Panc1 (cell line): Measurements from ENCODE around the gene ASMT. TPM values are rescaled to one million over a fixed set of nuclear protein-coding genes. Genes with fewer than 3 reads are reported as not detected.
"Not testable (repeated sequence)": the region's sequence is repeated elsewhere in the genome, so short reads cannot be mapped to it uniquely, and the experiment has no call there.

Experiments
- ATAC-seq: fragments of 200-7000 bp; cut with Tn5 transposase; 2 replicates; pipeline ENCODE4 v1.9.1; 2020; ENCODE audit warnings: mild to moderate bottlenecking, moderate library complexity
- BruUV-seq: library from RNA; stranded (reverse); fragments of 400-500 nt; replicated peaks from 2 replicates; lab custom pipeline; 2021; lab: Mats Ljungman, UMichigan
- CTCF ChIA-PET: fragments of 300-600 bp; sonication (Branson Sonifier 250); formaldehyde crosslinking; loops from one replicate; lab custom pipeline; 2022; ENCODE audit warnings: antibody characterized with exemption; lab: Charles Lee
- POLR2A ChIA-PET: fragments of 300-600 bp; sonication (Branson Sonifier 250); formaldehyde crosslinking; loops from one replicate; lab custom pipeline; 2022; ENCODE audit warnings: antibody characterized with exemption; lab: Charles Lee
- DNase-seq: peaks from one replicate; pipeline ENCODE4 v3.0.0-alpha.2; 2010; ENCODE audit warnings: low read depth, low spot score
- H3K27ac ChIP-seq: 2 replicates; pipeline ENCODE4 v1.5.1; 2011; ENCODE audit warnings: mild to moderate bottlenecking, low read length, inconsistent platforms
- H3K27me3 ChIP-seq: fragments of 200-500 bp; sonication (Bioruptor generic); 2 replicates; pipeline ENCODE4 v1.6.0; 2014; ENCODE audit warnings: low read length, inconsistent platforms; ENCODE audit not compliant: control insufficient read depth, insufficient read depth
- H3K36me3 ChIP-seq: fragments of 200-500 bp; sonication (Bioruptor generic); 2 replicates; pipeline ENCODE4 v1.5.1; 2014; ENCODE audit warnings: inconsistent platforms, mild to moderate bottlenecking, low read length, moderate library complexity; ENCODE audit not compliant: control insufficient read depth, insufficient read depth
- H3K4me1 ChIP-seq: 2 replicates; pipeline ENCODE4 v1.5.1; 2011; ENCODE audit warnings: inconsistent platforms, mild to moderate bottlenecking, low read length, moderate library complexity; ENCODE audit not compliant: control insufficient read depth, insufficient read depth
- H3K4me3 ChIP-seq, 2 experiments: 2 replicates each; pipeline ENCODE4 v1.5.1; 2011 to 2012; ENCODE audit warnings: low read depth in 2 of 2, low read length in 2 of 2, mild to moderate bottlenecking in 2 of 2, inconsistent platforms in 1 of 2, moderate library complexity in 1 of 2
- H3K9me3 ChIP-seq: fragments of 200-500 bp; sonication (Bioruptor generic); 2 replicates; pipeline ENCODE4 v1.5.1; 2014; ENCODE audit warnings: low read depth, mild to moderate bottlenecking, inconsistent platforms, low read length, moderate library complexity; ENCODE audit not compliant: control insufficient read depth, insufficient read depth
- POLR2AphosphoS5 ChIP-seq: IDR thresholded peaks from 2 replicates; pipeline ENCODE4 v1.6.1; 2012; ENCODE audit warnings: mild to moderate bottlenecking, low read depth, low read length, moderate library complexity
- SIN3A ChIP-seq: IDR thresholded peaks from 2 replicates; pipeline ENCODE4 v1.6.1; 2012; ENCODE audit warnings: low read depth, mild to moderate bottlenecking, low read length, moderate library complexity, borderline replicate concordance; ENCODE audit not compliant: insufficient read depth
- TCF7L2 ChIP-seq: IDR thresholded peaks from 2 replicates; pipeline ENCODE4 v1.6.1; 2011; ENCODE audit warnings: mild to moderate bottlenecking, low read depth, low read length, inconsistent platforms
- in situ Hi-C: cut with HindIII; loops from 2 replicates; pipeline ENCODE4 v1.10.0; 2016; ENCODE audit warnings: low sequenced_read_pairs, low pct_unique_long_range_greater_than_20kb
- intact Hi-C: fragments of 100-400 bp; cut with micrococcal nuclease; formaldehyde crosslinking; loops from one replicate; pipeline ENCODE4 v1.10.0; 2022; ENCODE audit not compliant: unreplicated experiment
- total RNA-seq: library from RNA; stranded (reverse); gene quantifications from one replicate; pipeline ENCODE4 v1.2.1, GENCODE V29; 2021; ENCODE audit not compliant: unreplicated experiment
- TF ChIP-seq, protein P1 (sequence below), 2 experiments: IDR thresholded peaks; 2 replicates each; pipeline ENCODE4 v1.6.1; 2011 to 2012; ENCODE audit warnings: low read depth in 2 of 2, control low read depth in 1 of 2, low read length in 1 of 2, mild to moderate bottlenecking in 1 of 2, moderate library complexity in 1 of 2; ENCODE audit not compliant: insufficient read depth in 1 of 2
- TF ChIP-seq, protein P2 (sequence below): fragments of 450-650 bp; IDR thresholded peaks from 2 replicates; pipeline ENCODE4 v1.5.1; 2017; ENCODE audit warnings: mild to moderate bottlenecking

Gene ASMT
- total RNA-seq, 1 experiment from 2014 or later: not detected

DNA sequence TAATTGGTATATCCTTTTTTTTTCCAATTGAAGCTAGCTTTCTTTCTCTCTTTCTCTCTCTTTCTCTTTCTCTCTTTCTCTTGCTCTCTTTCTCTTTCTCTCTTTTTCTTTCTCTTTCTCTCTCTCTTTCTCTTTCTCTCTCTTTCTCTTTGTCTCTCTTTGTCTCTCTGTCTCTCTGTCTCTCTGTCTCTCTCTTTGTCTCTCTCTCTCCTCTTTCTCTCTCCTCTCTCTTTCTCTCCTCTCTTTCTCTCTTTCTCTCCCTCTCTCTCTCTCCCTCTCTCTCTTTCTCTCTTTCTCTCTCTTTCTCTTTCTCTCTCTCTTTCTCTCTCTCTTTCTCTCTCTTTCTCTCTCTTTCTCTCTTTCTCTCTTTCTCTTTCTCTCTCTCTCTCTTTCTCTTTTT is 66.6 kb downstream of the ASMT start:
- ATAC-seq (no peak), DNase-seq (no peak)
- no peaks in the 10 kb centered on the region for H3K9me3 ChIP-seq
- intact Hi-C loops: no loop called here
- H3K36me3 ChIP-seq: no peaks in the 10 kb centered on the region
- ChIA-PET CTCF (no interaction called here), POLR2A (no interaction called here)
- no peaks in the 10 kb centered on the region for H3K4me1 ChIP-seq
- TF ChIP-seq SIN3A: no peak
- TF ChIP-seq, protein P1, sequence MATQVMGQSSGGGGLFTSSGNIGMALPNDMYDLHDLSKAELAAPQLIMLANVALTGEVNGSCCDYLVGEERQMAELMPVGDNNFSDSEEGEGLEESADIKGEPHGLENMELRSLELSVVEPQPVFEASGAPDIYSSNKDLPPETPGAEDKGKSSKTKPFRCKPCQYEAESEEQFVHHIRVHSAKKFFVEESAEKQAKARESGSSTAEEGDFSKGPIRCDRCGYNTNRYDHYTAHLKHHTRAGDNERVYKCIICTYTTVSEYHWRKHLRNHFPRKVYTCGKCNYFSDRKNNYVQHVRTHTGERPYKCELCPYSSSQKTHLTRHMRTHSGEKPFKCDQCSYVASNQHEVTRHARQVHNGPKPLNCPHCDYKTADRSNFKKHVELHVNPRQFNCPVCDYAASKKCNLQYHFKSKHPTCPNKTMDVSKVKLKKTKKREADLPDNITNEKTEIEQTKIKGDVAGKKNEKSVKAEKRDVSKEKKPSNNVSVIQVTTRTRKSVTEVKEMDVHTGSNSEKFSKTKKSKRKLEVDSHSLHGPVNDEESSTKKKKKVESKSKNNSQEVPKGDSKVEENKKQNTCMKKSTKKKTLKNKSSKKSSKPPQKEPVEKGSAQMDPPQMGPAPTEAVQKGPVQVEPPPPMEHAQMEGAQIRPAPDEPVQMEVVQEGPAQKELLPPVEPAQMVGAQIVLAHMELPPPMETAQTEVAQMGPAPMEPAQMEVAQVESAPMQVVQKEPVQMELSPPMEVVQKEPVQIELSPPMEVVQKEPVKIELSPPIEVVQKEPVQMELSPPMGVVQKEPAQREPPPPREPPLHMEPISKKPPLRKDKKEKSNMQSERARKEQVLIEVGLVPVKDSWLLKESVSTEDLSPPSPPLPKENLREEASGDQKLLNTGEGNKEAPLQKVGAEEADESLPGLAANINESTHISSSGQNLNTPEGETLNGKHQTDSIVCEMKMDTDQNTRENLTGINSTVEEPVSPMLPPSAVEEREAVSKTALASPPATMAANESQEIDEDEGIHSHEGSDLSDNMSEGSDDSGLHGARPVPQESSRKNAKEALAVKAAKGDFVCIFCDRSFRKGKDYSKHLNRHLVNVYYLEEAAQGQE (IDR thresholded peaks at IDR 0.05; ENCODE audit: insufficient read depth in 1 of 2, low read depth in 2 of 2, low read length in 1 of 2): no peak
- TF ChIP-seq, protein P2, sequence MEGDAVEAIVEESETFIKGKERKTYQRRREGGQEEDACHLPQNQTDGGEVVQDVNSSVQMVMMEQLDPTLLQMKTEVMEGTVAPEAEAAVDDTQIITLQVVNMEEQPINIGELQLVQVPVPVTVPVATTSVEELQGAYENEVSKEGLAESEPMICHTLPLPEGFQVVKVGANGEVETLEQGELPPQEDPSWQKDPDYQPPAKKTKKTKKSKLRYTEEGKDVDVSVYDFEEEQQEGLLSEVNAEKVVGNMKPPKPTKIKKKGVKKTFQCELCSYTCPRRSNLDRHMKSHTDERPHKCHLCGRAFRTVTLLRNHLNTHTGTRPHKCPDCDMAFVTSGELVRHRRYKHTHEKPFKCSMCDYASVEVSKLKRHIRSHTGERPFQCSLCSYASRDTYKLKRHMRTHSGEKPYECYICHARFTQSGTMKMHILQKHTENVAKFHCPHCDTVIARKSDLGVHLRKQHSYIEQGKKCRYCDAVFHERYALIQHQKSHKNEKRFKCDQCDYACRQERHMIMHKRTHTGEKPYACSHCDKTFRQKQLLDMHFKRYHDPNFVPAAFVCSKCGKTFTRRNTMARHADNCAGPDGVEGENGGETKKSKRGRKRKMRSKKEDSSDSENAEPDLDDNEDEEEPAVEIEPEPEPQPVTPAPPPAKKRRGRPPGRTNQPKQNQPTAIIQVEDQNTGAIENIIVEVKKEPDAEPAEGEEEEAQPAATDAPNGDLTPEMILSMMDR: no peak
- TF ChIP-seq POLR2AphosphoS5: no peak
- no peak for TF ChIP-seq TCF7L2
- H3K4me3 ChIP-seq: no peak overlapping the region
- no TSS peak for BruUV-seq
- no peak overlapping the region for H3K27ac ChIP-seq
- in situ Hi-C loops: no loop called here
- no peaks in the 10 kb centered on the region for H3K27me3 ChIP-seq

DNA sequence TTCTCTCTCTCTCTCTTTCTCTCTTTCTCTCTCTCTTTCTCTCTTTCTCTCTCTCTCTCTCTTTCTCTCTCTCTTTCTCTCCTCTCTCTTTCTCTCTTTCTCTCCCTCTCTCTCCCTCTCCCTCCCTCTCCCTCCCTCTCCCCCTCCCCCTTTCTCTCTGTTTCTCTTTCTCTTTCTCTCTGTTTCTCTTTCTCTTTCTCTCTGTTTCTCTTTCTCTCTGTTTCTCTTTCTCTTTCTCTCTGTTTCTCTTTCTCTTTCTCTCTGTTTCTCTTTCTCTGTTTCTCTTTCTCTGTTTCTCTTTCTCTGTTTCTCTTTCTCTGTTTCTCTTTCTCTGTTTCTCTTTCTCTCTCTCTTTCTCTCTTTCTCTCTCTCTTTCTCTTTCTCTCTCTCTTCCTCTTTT is 67.0 kb downstream of the ASMT start:
- H3K9me3 ChIP-seq, H3K36me3 ChIP-seq, H3K27me3 ChIP-seq, CTCF ChIA-PET, BruUV-seq, H3K4me3 ChIP-seq, ATAC-seq, in situ Hi-C loops, H3K27ac ChIP-seq, H3K4me1 ChIP-seq, POLR2A ChIA-PET, DNase-seq, intact Hi-C loops: not testable (repeated sequence)

DNA sequence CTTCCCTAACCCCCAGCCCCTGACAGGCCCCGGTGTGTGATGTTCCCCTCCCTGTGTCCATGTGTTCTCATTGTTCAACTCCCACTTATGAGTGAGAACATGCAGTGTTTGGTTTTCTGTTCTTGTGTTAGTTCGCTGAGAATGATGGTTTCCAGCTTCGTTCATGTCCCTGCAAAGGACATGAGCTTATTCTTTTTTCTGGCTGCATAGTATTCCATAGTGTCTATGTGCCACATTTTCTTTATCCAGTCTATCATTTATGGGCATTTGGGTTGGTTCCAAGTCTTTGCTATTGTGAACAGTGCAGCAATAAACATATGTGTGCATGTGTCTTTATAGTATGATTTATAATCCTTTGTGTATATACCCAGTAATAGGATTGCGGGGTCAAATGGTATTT is 67.6 kb downstream of the ASMT start:
- H3K4me1 ChIP-seq, ATAC-seq, BruUV-seq, H3K27me3 ChIP-seq, POLR2A ChIA-PET, in situ Hi-C loops, DNase-seq, CTCF ChIA-PET, H3K36me3 ChIP-seq, H3K27ac ChIP-seq, H3K4me3 ChIP-seq, intact Hi-C loops, H3K9me3 ChIP-seq: not testable (repeated sequence)

DNA sequence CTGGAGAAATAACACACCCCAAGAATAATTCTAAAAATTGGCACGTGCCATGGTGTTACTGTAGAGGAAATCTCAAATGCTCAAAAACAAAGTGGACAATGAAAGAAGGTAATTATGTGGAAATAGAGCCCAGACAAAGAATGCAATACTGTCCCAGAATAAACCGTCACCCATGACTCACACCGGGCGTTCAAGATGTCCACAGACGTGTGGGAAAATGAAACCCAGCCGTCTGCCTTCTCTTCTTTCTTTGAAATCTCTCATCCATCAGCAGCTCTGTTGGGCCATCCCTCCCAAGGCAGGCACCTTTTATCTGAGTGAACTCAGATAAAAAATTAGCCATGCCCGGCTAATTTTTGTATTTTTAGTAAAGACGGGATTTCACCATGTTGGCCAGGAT is 70.0 kb downstream of the ASMT start:
- intact Hi-C loops, ATAC-seq, BruUV-seq: not testable (repeated sequence)

DNA sequence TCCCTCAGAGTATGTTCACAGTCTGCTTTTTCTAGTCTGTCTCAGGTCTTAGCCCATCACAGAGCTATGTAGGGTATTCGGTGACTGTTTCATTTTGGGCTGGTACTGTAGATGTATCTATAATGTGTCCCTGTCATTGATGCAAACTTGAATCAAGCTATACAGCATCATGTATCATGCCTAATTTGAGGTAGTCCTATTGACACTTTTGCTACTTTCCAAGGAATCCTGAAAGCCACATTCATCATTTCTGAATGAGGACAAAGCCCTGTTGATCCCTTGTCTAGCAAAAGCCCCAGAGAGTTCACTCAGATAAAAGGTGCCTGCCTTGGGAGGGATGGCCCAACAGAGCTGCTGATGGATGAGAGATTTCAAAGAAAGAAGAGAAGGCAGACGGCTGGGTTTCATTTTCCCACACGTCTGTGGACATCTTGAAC is 70.6 kb downstream of the ASMT start:
- DNase-seq, H3K36me3 ChIP-seq, intact Hi-C loops, H3K27ac ChIP-seq, H3K4me1 ChIP-seq, H3K27me3 ChIP-seq, CTCF ChIA-PET, ATAC-seq, BruUV-seq, H3K4me3 ChIP-seq, H3K9me3 ChIP-seq, in situ Hi-C loops, POLR2A ChIA-PET: not testable (repeated sequence)

More for the DNA sequence above, 70.0 kb downstream of the ASMT start:
- DNase-seq, H3K27me3 ChIP-seq, H3K9me3 ChIP-seq, H3K4me3 ChIP-seq, CTCF ChIA-PET, POLR2A ChIA-PET, H3K4me1 ChIP-seq, H3K27ac ChIP-seq, in situ Hi-C loops, H3K36me3 ChIP-seq: not testable (repeated sequence)
